Stimulated activated CD8-positive, alpha-beta memory T cell treated with anti-CD3 and anti-CD28 coated beads, Interleukin-12 subunit alpha, Interleukin-12 subunit beta, amount 100 ng/mL, for 1 hour (primary cell): ENCODE results near the gene SULF2.

Experiments
- DNase-seq: peaks from one replicate; pipeline ENCODE4 v3.0.0-alpha.2; 2020; ENCODE audit warnings: low read depth

The SULF2 gene

DNA sequence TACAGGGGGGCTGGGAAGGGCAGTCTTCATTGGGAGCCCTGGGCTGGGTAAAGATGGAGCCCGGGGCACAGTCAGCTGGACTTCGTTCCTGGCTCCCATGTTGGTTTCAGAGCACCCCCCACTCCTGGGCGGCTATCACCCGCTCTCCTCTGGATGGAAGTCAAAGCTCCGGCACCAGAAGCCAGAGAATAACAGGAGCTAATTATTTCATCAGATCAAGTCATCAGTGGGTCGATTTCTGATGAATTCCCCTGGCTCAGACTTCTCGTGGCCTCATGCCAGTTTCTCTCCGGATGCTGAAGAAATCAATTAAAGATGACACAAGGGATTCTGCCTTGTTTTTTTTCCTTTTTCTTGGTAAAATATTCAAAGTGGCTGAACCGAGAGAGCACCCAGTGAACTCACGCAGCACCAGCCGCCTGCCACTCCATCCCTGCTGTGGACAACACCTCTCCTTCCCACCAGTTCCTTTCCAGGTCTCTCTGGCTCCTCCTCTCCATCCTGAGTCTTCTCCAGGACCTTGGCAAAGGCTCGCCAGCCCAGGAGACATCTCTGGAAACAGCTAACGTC lies 22.5 kb downstream of the SULF2 start:
- DNase-seq = no peak

DNA sequence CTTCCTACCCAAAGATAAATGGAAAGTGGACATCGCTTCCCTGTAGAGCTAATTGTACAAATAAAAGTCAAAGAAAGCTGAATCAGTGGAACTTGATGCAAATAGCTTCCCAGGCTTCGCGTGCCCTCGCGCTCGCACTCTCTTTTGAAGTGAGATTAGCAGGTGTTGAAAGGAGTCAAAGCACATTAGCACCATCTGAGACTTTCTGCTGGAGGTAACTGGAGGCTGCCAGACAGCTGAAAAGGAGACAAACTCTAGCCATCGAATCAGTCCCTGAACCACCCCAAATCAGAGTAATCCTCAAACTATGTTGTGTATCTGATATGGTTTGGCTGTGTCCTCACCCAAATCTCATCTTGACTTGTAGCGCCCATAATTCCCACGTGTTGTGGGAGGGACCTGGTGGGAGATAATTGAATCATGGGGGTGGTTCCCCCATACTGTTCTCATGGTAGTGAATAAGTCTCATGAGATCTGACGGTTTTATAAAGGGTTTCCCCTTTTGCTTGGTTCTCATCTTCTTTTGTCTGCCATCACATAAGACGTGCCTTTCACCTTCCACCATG lies 23.7 kb downstream of the SULF2 start:
- no peak for DNase-seq

DNA sequence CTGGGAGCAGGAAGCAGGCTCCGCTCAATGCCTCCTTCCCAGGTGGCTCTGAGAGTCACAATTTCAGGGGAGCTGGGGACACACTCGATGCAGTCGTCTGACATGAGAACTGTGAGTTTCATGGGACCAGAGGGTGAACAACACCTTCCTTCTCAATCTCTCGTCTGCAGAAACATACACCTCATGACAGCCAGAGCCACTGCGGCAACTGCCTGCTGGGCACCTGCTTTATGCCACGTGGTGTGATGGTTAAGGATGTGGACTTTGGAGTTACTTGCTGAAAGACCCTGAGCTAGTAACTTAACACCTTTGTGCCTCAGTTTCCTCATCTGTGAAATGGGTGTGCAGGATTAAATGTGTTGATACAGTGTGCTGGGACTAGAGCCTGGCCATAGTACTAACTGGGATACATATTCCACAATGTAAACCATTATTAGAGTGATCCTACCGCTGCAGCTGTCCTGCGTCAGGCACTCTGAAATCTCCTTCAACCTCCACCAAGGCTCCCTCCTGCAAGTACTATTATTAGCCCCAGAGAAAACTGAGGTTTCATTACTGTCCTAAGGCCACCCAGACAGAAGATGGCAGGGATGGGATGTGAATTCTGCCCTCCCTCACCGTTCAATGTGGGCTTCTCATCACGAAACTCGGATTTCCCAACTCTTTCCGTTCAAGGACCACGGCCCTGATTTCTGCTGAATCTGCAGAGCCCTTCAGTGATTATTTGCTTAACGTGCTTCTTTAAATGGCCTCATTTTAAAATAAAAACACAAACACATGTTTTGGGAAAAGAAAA lies 24.4 kb downstream of the SULF2 start:
- no peak for DNase-seq

DNA sequence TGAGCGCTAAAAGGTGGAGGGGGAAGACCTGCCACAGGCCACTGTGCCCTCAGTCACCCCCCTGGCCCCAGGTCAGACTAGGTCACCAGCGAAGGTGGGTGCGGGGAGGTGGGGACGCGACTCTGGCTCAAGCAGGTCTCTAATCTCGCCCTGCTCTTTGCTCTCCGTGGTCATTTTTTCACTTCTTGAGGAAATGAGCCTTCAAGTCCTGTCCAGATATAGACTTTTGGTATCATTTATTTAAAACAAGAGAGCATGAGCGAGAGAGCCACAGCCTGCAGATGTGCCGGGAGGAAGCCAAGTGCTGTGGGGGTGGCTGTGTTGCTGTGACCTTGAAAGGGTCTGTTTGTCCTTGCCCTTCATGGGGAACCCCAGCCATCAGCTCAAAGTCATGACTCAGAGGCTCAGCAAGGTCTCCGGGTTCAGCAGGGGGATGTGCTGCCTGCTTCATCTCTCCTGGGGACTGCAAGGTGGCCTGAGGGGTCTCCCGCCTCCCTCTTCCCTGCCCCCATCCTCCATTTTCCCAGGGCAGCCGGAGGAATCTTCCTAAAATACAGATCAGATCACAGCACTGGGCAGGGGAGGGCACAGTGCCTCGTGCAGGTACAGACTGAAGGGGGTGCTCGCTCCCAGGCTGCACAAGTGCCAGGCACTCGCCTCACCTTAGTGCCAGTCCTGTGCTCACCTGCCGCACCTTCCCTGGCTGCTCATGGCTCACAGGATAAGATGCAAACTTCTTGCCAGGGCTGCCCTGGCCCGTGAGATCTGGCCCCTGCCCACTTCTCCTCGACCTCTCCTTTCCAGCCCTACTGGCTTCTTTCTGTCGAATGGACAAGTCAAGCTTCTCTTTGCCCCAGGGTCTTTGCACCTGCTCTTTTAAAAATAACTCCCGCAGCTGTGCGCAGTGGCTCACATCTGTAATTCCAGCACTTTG lies 26.5 kb downstream of the SULF2 start:
- DNase-seq = no peak

DNA sequence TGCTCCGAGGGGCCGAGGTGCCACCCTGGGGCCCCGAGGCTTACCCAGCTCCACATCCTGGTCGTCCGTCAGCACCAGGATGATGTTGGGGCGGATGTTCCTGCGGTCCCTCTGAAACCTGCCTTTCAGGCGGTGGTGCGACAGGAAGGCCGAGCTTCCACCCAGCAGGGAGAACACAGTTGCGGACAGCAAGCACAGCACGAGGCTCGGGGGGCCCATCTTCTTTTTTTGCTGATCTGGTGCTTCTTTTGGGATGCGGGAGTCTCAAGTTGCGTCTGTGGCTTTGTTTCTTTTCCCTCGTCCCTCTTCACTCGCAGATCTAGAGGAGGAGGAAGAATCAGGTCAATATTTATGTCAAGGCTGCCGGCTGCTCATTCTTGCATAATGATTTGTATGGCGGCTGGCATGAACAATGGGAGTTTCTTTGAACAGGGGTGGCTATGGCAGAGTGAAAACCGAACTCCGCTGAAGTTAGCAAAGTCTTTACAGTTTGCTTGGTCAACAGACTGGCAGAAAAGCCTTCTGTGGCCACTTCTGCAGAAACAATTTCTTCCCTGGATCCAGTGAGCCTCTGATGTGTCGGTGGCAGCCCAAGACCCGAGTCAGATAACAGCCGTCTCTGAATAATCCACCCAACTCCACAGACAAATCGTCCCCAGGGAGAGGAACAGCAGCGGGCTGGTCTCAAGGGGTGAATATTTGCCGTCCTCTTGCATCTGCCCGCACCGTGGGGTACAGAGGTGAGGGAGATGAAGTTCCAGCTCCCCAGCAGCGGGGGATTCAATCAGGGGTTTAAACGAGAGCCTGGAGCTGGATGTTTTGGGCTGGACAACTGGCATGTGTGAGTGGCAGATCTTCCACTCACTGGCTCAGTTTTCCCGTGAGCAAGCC lies 27.9 kb downstream of the SULF2 start:
- no peak for DNase-seq

DNA sequence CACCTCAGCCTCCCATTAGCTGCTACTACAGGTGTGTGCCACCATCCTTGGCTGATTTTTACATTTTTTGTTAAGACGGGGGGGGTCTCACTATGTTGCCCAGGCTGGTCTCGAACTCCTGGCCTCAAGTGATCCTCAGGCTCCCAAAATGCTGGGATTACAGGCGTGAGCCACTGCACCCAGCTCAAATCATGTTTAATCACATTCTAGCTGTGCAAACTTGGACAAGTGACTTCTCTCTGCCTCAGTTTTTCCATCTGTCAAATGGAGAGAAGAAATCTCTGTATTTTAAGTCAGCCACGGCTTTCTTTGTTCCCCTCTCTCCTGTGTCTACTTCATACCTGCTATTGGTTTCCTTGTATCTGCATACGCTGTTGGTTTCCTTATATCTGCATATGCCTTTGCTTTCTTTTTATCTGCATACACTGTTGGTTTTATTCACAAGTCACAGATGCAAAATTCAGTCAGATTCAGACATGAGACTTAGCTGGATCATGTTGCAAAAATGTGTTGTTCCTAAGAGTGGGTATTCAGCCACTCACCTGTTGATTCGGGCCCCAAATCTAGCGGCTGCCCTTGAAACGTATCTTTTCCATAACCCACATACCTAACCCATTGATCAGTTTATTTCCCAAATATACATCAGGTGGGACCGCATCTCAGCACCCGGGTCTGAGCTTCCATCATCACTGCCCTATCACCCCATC lies 30.2 kb downstream of the SULF2 start:
- DNase-seq = no peak

DNA sequence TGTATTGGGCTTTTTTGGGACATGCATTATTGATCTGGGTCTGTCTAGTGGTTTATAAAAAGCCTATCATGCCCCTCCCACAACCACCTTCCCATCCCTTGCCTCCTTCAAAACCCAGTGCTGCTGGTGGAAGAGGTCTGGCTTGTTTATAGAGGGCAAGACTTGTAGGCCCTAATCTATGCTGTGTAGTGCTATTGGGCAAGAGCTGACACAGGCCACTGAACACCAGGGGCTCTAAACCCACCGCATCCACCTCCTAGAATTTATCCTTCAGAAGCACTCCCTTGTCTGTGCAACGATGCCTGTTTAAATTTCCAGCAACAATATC lies 30.9 kb downstream of the SULF2 start:
- no peak for DNase-seq

DNA sequence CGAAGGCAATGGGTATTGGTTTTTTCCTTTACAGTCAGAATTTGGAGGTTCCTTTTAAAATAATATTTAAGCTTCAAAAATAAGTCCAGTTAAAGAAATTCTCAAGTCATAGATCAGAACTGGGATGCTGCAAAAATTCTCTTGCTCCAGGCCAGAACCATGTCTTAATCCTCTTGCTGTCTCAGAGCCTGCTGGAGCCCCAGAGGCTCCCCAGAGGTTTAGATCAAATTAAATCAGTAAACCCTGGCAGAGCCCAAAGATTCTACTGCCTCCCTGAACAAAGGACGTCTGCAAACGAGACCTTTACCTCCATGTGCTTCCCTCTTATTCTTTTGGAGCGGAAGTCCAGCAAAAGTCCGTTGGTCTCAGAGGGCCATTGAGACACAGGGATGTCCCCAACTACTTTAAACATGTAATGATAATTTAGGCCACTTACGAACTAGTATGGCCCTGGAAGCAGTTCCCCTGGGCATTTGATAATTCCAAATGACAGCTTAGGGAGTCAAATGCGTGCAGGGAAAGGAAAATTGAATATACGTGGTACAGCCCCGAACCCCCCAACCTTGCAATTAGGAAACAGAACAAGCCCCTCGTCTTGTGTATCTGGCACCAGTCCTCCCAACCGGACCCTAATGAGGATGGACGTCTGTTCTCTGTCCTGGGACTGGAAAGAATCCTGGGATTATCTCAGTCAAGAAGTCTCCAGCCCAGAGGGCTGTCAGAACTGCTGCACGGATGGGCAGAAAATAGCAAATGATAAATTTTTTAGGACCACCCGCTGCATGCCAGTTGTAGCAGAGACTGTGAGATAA lies 31.5 kb downstream of the SULF2 start:
- DNase-seq = no peak

DNA sequence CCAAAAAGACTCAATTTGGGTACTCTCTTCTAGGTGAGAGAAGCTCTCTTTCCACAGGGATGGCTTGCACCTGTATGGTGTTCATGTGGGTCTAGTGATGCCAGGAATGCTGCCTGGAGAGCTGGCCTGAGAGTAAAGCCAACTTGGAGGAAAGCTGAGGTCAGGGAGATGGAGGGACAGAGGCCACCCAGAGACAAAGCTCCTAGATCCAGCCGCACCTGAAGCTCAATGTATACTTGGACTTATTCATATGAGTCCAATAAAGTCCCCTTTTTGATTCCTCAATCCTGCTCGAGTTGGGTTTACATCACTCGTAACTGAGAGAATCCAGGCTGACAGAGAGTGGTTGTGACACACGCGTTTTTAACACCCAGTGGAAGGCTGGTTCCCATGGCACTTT lies 33.8 kb downstream of the SULF2 start:
- DNase-seq = no peak

DNA sequence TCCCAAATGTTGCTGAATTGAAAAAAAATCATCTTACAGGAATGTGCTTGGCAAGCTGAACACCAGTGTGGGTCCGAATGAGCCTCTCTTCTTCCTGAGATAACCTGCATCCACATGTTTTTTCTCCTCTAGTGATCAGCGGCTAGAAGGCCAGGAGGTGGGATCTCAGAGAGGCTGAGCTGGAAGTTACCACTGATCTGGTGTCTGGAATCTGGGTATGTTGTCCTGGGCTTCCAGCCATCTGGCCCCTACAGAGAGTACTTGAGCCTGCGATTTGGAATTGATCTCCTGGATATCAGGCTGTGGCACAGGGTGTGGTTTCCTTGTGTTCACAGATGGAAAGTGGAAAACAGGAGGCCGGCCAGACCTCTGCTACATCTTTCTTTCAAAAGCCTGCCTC lies 35.9 kb downstream of the SULF2 start:
- no peak for DNase-seq

DNA sequence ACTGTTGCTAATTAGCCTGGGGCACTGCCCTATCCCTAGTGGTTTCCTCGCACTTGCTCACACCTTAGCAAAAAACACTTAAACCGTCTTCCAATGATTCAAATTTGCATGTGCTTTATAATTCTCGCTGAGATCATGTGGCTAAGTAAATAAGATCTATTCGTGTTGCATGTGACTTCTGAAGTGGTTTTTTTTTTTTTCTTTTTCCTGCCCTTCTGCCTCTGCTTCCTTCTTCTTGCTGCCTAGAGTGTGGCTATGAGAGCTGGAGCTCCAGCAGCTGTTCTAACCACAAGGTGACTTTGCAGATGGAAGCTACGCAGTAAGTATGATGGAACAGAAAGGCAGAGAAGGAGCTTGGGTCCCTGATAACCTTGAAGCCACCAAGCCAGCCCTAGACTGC lies 36.5 kb downstream of the SULF2 start:
- DNase-seq = no peak

DNA sequence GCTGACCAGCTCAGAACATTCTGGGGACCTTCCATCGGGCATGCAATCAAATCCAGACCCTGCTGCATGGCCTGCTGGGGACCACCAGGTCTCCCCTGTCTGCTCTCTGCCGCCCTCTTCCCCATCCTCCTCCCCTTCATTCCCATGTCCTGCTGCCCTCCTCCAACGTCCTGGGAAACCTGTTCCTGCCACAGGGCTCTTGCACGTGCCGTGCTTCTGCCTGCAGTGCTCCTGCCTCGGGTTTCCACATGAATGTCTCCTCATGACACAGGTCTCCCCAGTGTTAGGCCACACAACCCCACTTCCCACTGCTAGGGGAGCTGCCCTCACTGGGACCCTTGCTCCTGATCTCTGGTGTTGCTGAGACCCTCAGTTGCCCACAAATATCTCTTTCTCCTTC lies 37.2 kb downstream of the SULF2 start:
- no peak for DNase-seq

DNA sequence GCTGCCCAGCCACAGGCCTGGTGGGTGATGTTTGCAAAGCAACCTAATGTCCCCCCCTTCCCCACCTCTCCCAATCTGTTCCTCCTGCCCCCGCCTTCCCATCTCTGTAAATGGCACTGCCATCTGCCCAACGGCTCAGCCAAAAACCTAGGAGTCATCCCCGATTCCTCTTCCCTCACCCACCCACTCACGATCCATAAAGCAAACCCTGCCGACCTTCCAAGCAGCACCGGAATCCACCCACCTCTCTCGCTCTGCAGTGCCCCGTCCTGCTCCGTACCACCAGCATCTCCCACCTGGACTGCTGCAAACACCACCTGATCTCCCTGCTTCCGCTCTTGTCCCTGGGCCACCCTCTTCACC lies 37.6 kb downstream of the SULF2 start:
- no peak for DNase-seq

DNA sequence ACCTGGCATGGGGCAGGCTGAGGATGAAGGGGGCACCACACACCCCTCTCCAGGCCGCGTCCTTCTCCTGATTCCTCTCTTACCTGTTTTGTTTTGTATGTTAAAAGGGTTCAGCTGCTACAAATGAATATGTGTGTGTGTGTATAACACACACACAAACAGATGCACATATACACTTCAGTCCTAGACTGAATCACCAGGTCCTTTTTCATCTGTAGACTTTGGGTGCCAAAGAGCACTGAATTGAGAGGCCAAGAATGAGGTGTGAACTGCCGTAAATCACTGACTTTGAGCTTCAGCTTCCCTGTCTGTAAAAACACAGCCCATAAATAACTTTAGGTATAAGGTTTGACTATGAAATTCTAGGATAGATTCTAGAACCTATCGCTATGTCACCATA lies 40.5 kb downstream of the SULF2 start:
- DNase-seq = no peak

DNA sequence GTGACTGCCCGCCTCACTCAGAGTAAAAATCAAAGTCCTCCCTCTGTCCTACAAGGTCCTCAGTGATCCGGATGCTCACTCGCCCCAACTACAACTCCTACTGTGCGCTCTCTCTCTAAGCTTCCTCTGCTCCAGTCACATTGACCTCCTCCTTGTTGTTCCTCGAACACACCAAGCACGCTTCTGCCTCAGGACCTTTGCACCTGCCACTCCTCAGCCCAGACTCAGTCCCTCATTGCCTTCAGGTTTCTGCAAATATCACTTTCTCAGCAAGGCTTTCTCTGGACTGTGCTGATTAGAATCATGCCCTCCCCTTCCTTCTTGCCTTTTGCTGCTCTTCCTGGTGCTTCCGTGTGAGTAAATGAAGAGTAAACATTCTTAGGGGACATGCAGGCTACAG lies 41.6 kb downstream of the SULF2 start:
- no peak for DNase-seq

DNA sequence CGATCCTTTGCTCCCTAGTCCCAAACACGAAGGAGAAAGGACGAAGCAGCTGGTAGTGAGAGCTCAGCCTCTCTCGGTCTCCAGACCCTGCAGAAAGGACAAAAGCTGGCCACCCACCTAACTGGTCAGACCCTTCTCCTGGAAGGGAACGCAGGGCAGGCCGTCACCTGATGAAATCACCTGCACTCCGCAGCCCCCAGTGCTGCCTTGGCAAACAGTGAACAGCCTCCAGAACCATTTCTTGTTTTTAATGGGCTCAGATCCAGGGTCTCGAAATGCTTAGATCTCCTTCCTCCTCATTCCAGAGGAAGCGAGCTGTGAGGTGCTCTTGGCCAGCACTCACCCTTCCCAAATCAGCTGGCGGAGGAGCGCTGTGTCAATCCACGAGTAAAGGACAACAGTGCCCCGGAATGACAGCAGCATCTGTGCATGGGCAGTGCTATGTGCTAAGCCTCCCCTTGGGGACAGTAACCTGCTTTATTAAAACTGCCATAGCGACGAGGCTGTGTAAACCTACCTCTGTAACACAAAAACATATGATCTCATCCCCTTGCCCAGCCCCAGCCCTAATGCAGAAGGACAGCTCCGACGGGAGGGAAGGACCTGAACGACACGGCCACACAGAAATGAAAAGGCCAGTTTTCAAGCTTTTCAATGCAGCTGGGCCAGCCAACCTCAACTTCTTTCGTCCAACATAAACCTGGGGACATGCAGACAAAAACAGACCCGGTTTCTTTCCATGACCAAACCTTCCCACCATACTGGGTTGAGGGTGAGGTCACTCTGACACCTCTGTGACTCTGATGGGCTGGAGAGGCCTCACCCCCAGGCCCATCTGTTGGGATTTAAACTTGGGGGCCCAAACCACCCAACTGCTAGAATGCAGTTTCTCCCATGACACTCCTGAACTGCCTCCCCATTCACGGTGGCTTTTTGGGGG lies 43.3 kb downstream of the SULF2 start:
- DNase-seq = no peak

DNA sequence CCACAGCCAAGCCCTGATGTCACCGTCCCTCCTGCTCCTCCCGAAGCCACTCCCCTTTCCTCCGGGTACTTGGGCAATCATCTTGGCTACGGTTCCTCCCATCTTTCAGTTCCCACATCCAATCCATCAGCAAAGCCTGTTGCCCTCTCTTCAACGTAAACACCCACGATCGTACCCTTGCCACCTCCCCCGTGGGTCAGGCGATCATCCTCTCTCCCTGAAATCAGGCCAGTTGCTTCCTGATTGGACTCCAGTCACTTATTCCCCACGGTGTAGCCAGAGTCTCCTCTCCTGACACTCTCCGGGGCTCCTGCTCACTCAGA lies 44.5 kb downstream of the SULF2 start:
- DNase-seq = no peak

DNA sequence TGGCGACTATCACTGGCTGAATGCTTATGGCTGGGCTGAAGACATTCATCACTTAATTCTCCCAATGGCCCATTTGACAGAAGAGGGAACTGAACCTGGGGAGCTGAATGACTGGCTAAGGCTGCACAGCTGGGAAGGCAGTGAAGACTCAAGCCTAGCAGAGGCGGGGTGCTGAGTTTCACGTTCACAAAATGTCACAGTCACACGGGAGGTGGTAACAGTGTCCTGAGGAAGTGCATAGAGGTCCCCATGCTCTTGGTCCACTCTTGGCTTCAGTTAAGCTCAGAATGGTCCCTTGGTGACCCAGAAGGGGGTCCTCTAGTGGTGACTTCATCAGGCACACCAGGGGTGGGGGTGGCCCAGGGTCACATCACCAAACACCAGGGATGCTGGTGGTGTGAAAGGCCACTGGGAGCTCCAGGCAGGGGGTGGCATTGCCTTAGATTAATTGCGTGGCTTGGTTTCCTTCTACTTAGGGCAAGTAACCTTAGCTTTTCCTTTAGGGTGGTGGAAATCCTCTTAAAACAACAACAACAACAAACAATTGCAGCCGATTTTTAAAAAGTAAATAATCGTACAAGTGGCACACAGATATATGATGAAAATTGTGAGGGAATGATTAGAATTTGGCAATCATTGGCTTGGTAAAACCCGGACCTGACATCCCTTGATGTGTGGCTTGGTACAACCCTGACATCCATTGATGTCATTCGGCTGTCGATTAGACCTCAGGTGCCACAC lies 45.0 kb downstream of the SULF2 start:
- DNase-seq = no peak

DNA sequence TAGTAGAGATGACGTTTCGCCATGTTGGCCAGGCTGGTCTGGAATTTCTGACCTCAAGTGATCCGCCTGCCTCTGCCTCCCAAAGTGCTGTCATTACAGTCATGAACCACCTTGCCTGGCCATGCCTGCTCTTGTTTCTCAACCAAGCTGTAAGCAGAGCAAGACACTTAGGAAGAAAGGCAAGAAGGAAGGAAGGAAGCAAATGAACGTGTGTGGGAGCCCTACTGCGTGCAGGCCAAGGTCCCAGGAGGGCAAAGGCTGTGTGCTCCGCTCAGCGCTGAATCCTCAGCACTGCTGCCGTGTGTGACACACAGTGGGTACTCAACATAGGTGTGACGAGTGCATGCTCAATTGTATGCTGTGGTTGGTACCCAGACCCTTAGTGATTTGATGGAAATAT lies 47.4 kb downstream of the SULF2 start:
- DNase-seq = no peak
